CD14-positive monocyte (primary cell): Measurements from ENCODE around the gene CLEC4G. TPM values are rescaled to one million over a fixed set of nuclear protein-coding genes. Genes with fewer than 3 reads are reported as not detected.

Experiments used
- DNase-seq, 3 donors: peaks; one replicate each; pipeline ENCODE4 v3.0.0-alpha.2; 2011 to 2022
- H2AFZ ChIP-seq: 2 replicates; pipeline ENCODE4 v1.6.0; 2012; ENCODE audit warnings: mild to moderate bottlenecking, low read depth, low read length, inconsistent platforms; ENCODE audit not compliant: insufficient read depth, poor library complexity, severe bottlenecking
- H3K27ac ChIP-seq, 2 donors: 1 replicate in 1 of 2; 2 replicates in 1 of 2; pipeline ENCODE4 v1.5.1; 2012 to 2013; ENCODE audit warnings: low read length in 2 of 2, control low read depth in 1 of 2, inconsistent platforms in 1 of 2, low read depth in 1 of 2, mild to moderate bottlenecking in 1 of 2
- H3K27me3 ChIP-seq, 2 donors: one replicate each; pipeline versions ENCODE4 v1.6.0 to v1.6.1; 2011 to 2013; ENCODE audit warnings: low read length in 2 of 2; ENCODE audit not compliant: control insufficient read depth in 2 of 2, insufficient read depth in 2 of 2
- H3K36me3 ChIP-seq, 2 donors: replicated peaks in 1 of 2; 1 replicate in 1 of 2; 2 replicates in 1 of 2; pipeline versions ENCODE4 v1.5.1 to v1.6.1; 2012 to 2013; ENCODE audit warnings: low read length in 2 of 2, control low read depth in 1 of 2, inconsistent platforms in 1 of 2, mild to moderate bottlenecking in 1 of 2; ENCODE audit not compliant: insufficient read depth in 2 of 2, control insufficient read depth in 1 of 2
- H3K4me1 ChIP-seq, 2 donors: 1 replicate in 1 of 2; 2 replicates in 1 of 2; pipeline versions ENCODE4 v1.5.1 to v1.6.1; 2012 to 2013; ENCODE audit warnings: low read length in 2 of 2, control low read depth in 1 of 2, inconsistent platforms in 1 of 2, mild to moderate bottlenecking in 1 of 2, moderate library complexity in 1 of 2; ENCODE audit not compliant: insufficient read depth in 2 of 2, control insufficient read depth in 1 of 2
- H3K4me2 ChIP-seq: replicated peaks from 2 replicates; pipeline ENCODE3; 2012; ENCODE audit warnings: low read length, moderate library complexity, mild to moderate bottlenecking; ENCODE audit not compliant: poor library complexity, severe bottlenecking; ENCODE audit errors: extremely low read depth
- H3K4me3 ChIP-seq, 3 experiments: fragments of 200-600 bp in 1 of 3; sonication (generic) in 1 of 3; replicated peaks in 1 of 3; 1 replicate in 2 of 3; 2 replicates in 1 of 3; pipeline ENCODE4 v1.5.1; 2011 to 2013; ENCODE audit warnings: low read length in 3 of 3, mild to moderate bottlenecking in 3 of 3, control low read depth in 2 of 3, low read depth in 2 of 3, inconsistent platforms in 1 of 3, moderate library complexity in 1 of 3
- H3K79me2 ChIP-seq: 2 replicates; pipeline ENCODE4 v1.6.0; 2012; ENCODE audit warnings: mild to moderate bottlenecking, control low read depth, inconsistent platforms, low read length, moderate library complexity; ENCODE audit not compliant: insufficient read depth
- H3K9ac ChIP-seq: 2 replicates; pipeline ENCODE4 v1.6.0; 2017; ENCODE audit warnings: low read length, mild to moderate bottlenecking; ENCODE audit not compliant: insufficient read depth, poor library complexity, severe bottlenecking
- H3K9me3 ChIP-seq, 2 donors: replicated peaks in 1 of 2; 1 replicate in 1 of 2; 2 replicates in 1 of 2; pipeline versions ENCODE4 v1.5.1 to v1.6.1; 2012 to 2013; ENCODE audit warnings: low read length in 2 of 2, control low read depth in 1 of 2; ENCODE audit not compliant: control insufficient read depth in 1 of 2, insufficient read depth in 1 of 2
- H4K20me1 ChIP-seq: 2 replicates; pipeline ENCODE4 v1.6.0; 2012; ENCODE audit warnings: mild to moderate bottlenecking, low read length, control low read depth, moderate library complexity; ENCODE audit not compliant: insufficient read depth
- H3K27ac Mint-ChIP-seq, 7 donors: one replicate each; pipeline ENCODE4 v1.8.0; 2020; ENCODE audit warnings: mild to moderate bottlenecking in 7 of 7, mixed read lengths in 7 of 7, moderate library complexity in 6 of 7, inconsistent platforms in 2 of 7
- H3K27me3 Mint-ChIP-seq, 3 donors: one replicate each; pipeline ENCODE4 v1.8.0; 2021 to 2022; ENCODE audit warnings: low read depth in 3 of 3, mild to moderate bottlenecking in 3 of 3, mixed read lengths in 3 of 3, moderate library complexity in 3 of 3, inconsistent platforms in 1 of 3
- H3K36me3 Mint-ChIP-seq, 2 donors: one replicate each; pipeline ENCODE4 v1.8.0; 2020; ENCODE audit warnings: mixed read lengths in 2 of 2, inconsistent platforms in 1 of 2, mild to moderate bottlenecking in 1 of 2
- H3K4me1 Mint-ChIP-seq: one replicate; pipeline ENCODE4 v1.8.0; 2020; ENCODE audit warnings: mild to moderate bottlenecking, mixed read lengths
- H3K4me3 Mint-ChIP-seq, 2 donors: one replicate each; pipeline ENCODE4 v1.8.0; 2020; ENCODE audit warnings: mild to moderate bottlenecking in 2 of 2, mixed read lengths in 2 of 2, moderate library complexity in 1 of 2
- H3K9me3 Mint-ChIP-seq, 7 donors: one replicate each; pipeline ENCODE4 v1.8.0; 2020 to 2022; ENCODE audit warnings: mixed read lengths in 7 of 7, mild to moderate bottlenecking in 6 of 7, moderate library complexity in 6 of 7, inconsistent platforms in 2 of 7
- WGBS: methylation state at CpG from one replicate; pipeline ENCODE4 v1.1.5; 2013; ENCODE audit warnings: missing lambda C conversion rate; ENCODE audit not compliant: insufficient coverage; 5-methylcytosine and 5-hydroxymethylcytosine counted together
- intact Hi-C, 2 donors: fragments of 100-400 bp; cut with micrococcal nuclease; formaldehyde crosslinking; loops; one replicate each; pipeline versions ENCODE4 v1.15.0 to v1.15.1; 2023
- polyA plus RNA-seq, 3 donors: library from polyadenylated mRNA; depleted of rRNA in 1 of 3; unstranded in 2 of 3; stranded (reverse) in 1 of 3; fragments of 300-500 nt in 2 of 3; fragments of >200 nt in 1 of 3; fragmentation: Illumina TruSeq in 2 of 3; gene quantifications; 1 replicate in 2 of 3; 2 replicates in 1 of 3; pipeline ENCODE4 v1.2.3, GENCODE V29; 2012 to 2021
- TF ChIP-seq, protein P1 (sequence below): fragments of 200-600 bp; IDR thresholded peaks from one replicate; pipeline ENCODE4 v1.8.0; 2022; ENCODE audit warnings: antibody characterized with exemption, mild to moderate bottlenecking

The CLEC4G gene
- polyA plus RNA-seq, 3 donors = 4.7 to 7.9 (median 7.1) TPM

DNA sequence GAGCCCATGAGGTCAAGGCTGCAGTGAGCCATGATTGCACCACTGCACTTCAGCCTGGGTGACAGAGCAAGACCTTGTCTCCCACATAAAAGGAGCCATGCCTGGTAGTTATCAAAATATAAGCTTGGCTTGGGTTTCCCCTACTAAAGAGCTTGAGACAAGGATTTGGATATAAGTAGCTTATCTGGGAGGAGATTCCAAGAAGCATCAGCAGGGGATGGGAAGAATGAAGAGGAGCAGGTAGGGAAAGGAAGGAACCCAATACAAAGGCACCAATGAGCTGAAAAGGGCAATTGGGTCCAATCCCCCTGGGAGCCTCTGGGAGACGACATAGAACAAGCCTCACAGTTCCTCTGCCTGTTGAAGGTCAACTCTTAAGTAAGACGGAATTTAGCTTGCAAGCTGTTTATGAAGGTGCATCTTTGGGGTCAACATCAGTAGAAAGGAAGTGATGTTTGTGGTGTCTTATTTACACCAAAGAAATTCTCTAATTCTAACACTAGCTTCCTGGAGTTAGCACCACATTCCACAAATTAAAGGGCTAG, 7.4 kb upstream of the CLEC4G start:
- no peaks in the 10 kb centered on the region for H4K20me1 ChIP-seq
- peaks cover 45% of the 10 kb centered on the region for H3K4me1 Mint-ChIP-seq
- peaks cover 0 to 2% of the 10 kb centered on the region in 2 donors for H3K36me3 Mint-ChIP-seq
- H3K4me2 ChIP-seq = no peak overlapping the region
- no CpG with 5 or more reads among the region's 2 CpGs for WGBS
- intact Hi-C loops = loop anchor here in 1 of 2 donors (5.0 kb wide), 1 partner anchor 42 kb away; no protein-coding TSS in a partner anchor
- no peak overlapping the region for H3K9ac ChIP-seq
- H3K27me3 Mint-ChIP-seq = peaks cover 0 to 16% (median 1%) of the 10 kb centered on the region in 3 donors
- no peaks in the 10 kb centered on the region for H3K36me3 ChIP-seq
- no peaks in the 10 kb centered on the region for H3K9me3 ChIP-seq
- no peak overlapping the region for H3K4me3 ChIP-seq
- peaks cover 0 to 3% (median 0%) of the 10 kb centered on the region in 7 donors for H3K9me3 Mint-ChIP-seq
- no peaks in the 10 kb centered on the region for H3K79me2 ChIP-seq
- H3K27ac Mint-ChIP-seq = peak overlapping the region in 1 of 7 donors; percentile 52
- DNase-seq = no peak
- no peaks in the 10 kb centered on the region for H3K27me3 ChIP-seq
- no peak overlapping the region for H2AFZ ChIP-seq
- peak overlapping the region in 1 of 2 donors; percentile 26 for H3K4me3 Mint-ChIP-seq
- TF ChIP-seq, protein P1, sequence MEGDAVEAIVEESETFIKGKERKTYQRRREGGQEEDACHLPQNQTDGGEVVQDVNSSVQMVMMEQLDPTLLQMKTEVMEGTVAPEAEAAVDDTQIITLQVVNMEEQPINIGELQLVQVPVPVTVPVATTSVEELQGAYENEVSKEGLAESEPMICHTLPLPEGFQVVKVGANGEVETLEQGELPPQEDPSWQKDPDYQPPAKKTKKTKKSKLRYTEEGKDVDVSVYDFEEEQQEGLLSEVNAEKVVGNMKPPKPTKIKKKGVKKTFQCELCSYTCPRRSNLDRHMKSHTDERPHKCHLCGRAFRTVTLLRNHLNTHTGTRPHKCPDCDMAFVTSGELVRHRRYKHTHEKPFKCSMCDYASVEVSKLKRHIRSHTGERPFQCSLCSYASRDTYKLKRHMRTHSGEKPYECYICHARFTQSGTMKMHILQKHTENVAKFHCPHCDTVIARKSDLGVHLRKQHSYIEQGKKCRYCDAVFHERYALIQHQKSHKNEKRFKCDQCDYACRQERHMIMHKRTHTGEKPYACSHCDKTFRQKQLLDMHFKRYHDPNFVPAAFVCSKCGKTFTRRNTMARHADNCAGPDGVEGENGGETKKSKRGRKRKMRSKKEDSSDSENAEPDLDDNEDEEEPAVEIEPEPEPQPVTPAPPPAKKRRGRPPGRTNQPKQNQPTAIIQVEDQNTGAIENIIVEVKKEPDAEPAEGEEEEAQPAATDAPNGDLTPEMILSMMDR = no peak
- peaks cover 40 to 42% of the 10 kb centered on the region in 2 donors for H3K4me1 ChIP-seq
- H3K27ac ChIP-seq = no peak overlapping the region

DNA sequence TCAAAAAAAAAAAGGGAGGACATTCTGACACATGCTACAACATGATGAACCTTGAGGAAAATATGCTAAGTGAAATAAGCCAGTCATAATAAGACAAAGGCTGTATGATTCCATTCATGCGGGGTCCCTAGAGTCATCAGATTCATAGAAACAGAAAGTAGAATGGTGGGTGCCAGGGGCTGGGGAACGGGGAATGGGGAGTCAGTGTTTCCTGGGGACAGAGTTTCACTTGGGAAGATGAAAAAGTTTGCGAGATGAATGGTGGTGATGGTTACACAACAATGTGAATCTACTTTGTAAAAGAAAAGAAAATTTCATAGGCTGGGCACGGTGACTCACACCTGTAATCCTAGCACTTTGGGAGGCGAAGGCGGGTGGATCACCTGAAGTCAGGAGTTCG, 6.1 kb upstream of the CLEC4G start:
- 38% methylated on average over 7 of the region's 7 CpGs for WGBS
- intact Hi-C loops = loop anchor here in 1 of 2 donors (5.0 kb wide), 1 partner anchor 41 kb away; no protein-coding TSS in a partner anchor
- no peaks in the 10 kb centered on the region for H3K79me2 ChIP-seq
- no peaks in the 10 kb centered on the region for H3K36me3 ChIP-seq
- no peak overlapping the region for H3K27ac ChIP-seq
- Mint-ChIP-seq H3K9me3 (peaks cover 0 to 3% (median 0%) of the 10 kb centered on the region in 7 donors), H3K4me3 (no peak overlapping the region), H3K27ac (peak overlapping the region in 1 of 7 donors; percentile 15), H3K4me1 (peaks cover 57% of the 10 kb centered on the region), H3K36me3 (peaks cover 0 to 2% of the 10 kb centered on the region in 2 donors), H3K27me3 (peaks cover 0 to 11% (median 2%) of the 10 kb centered on the region in 3 donors)
- peaks cover 51 to 55% of the 10 kb centered on the region in 2 donors for H3K4me1 ChIP-seq
- no peak overlapping the region for H3K9ac ChIP-seq
- H4K20me1 ChIP-seq = no peaks in the 10 kb centered on the region
- H3K4me2 ChIP-seq = no peak overlapping the region
- no peak overlapping the region for H3K4me3 ChIP-seq
- no peak for DNase-seq
- H3K9me3 ChIP-seq = no peaks in the 10 kb centered on the region
- no peaks in the 10 kb centered on the region for H3K27me3 ChIP-seq
- H2AFZ ChIP-seq = no peak overlapping the region
- TF ChIP-seq, protein P1 = no peak
